Fibroblast of pulmonary artery (primary cell): ENCODE results near the gene MAP3K13.
"Not testable (repeated sequence)": the region's sequence is repeated elsewhere in the genome, so short reads cannot be mapped to it uniquely, and the experiment has no call there.

Experiments used
- DNase-seq: peaks from one replicate; pipeline ENCODE4 v3.0.0-alpha.2; 2010; ENCODE audit warnings: low read depth
- H3K4me3 ChIP-seq: replicated peaks from 2 replicates; pipeline ENCODE4 v1.5.1; 2011; ENCODE audit warnings: low read depth, mild to moderate bottlenecking, control low read depth, low read length, moderate library complexity
- TF ChIP-seq, protein P1 (sequence below): IDR thresholded peaks from 2 replicates; pipeline ENCODE4 v1.5.1; 2011; ENCODE audit warnings: mild to moderate bottlenecking, control low read depth, low read length, inconsistent platforms; ENCODE audit errors: missing control alignments

Gene MAP3K13

DNA sequence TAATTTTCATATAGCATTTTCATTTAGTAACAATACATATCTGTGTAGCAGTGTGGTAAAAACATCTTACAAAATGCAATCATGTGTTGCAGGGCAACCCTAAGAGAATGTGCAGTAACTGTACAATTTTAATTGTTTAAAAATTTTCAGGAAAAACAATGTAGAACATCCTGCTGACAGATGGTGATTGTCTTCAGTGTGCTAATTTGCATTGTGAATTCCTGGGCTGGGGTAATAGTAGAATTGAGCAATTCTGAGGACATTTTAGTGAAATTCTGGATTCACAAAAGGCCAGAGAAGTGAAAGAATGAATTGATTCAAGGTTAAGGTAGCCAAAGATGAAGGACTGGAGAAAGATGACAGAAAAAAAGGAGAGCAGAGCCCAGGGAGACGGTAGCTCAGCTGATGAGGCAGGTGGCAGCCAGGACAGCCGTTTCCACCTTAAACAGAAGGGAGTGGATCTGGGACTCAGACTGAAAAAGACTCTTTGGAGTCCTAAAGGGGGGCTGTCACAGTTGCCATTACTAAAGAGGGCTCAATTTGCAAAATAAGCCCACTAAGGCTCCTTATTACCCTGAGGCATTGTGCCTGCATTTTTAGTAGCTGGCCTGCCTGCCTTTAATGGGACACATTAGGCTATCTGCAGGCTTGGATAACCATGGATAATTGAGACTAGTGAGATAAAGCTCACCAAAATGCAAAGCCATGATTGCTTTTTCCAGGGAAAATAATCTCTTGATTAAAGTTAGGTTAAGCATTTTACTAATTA, 8.6 kb downstream of the MAP3K13 start:
- no peak overlapping the region for H3K4me3 ChIP-seq
- TF ChIP-seq, protein P1, sequence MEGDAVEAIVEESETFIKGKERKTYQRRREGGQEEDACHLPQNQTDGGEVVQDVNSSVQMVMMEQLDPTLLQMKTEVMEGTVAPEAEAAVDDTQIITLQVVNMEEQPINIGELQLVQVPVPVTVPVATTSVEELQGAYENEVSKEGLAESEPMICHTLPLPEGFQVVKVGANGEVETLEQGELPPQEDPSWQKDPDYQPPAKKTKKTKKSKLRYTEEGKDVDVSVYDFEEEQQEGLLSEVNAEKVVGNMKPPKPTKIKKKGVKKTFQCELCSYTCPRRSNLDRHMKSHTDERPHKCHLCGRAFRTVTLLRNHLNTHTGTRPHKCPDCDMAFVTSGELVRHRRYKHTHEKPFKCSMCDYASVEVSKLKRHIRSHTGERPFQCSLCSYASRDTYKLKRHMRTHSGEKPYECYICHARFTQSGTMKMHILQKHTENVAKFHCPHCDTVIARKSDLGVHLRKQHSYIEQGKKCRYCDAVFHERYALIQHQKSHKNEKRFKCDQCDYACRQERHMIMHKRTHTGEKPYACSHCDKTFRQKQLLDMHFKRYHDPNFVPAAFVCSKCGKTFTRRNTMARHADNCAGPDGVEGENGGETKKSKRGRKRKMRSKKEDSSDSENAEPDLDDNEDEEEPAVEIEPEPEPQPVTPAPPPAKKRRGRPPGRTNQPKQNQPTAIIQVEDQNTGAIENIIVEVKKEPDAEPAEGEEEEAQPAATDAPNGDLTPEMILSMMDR: no peak
- DNase-seq: peak; percentile 20

DNA sequence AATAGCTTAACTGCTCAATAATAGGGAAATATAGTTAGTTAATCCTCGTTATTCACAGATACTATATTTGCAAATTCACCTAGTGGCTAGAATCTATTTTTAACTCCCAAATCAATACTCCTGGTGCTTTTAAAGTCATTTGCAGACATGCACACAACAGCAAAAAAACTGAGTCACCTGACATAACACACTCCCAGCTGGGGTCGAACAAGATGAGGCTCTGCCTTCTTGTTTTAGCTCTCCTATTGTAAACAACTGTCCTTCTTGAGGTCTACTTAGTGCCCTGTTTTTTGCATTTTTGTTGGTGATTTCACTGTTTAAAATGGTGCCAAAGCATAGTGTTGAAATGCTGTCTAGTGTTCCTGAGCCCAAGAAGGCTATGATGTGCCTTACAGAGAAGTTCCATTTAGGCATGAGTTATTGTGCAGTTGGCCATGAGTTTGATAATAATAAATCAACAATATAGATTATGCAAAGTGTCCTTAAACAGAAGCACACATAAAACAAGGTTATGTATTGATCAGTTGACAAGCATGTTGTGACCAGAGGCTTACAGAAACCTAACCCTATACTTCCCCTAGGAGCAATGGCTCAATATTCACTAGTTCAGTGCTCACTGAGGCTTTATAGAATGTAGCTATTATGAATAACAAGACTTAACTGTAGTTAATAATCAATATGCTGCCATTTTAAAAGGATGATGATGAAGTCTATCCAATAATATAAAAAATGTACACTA, 18.6 kb downstream of the MAP3K13 start:
- no peak overlapping the region for H3K4me3 ChIP-seq
- TF ChIP-seq, protein P1: no peak
- no peak for DNase-seq

- no peak overlapping the region for H3K4me3 ChIP-seq
- DNase-seq: no peak
- TF ChIP-seq, protein P1: no peak
Measured at GRCh38 chr3:185382154-185382553, 19.2 kb downstream of the MAP3K13 start.

DNA sequence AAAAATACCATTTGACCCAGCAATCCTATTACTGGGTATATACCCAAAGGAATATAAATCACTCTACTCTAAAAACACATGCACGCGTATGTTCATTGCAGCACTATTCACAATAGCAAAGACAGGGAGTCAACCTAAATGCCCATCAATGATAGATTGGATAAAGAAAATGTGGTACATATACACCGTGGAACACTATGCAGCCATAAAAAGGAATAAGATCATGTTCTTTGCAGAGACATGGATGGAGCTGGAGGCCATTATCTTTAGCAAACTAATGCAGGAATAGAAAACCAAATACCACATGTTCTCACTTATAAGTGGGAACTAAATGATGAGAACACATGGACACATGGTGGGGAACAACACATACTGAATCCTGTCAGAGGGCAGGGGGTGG, 23.6 kb downstream of the MAP3K13 start:
- not testable (repeated sequence) for H3K4me3 ChIP-seq, DNase-seq

DNA sequence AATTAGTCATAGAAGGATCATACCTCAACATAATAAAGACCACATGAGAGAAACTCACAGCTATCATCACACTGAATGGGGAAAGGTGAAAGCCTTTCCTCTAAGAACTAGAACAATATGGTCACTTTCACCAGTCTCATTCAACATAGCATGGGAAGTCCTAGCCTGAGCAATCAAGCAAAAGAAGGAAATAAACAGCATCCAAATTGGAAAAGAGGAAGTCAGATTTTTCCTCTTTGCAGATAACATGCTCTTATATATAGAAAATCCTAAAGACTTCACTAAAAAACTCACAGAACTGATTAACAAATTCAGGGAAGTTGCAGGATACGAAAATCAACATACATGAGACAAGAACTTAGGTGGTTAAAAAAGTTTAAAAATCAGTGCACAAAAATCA, 24.7 kb downstream of the MAP3K13 start:
- H3K4me3 ChIP-seq: no peak overlapping the region
- no peak for DNase-seq
- TF ChIP-seq, protein P1: no peak

GRCh38 chr3:185393055-185393454, 30.1 kb downstream of the MAP3K13 start:
- DNase-seq: no peak
- no peak overlapping the region for H3K4me3 ChIP-seq
- TF ChIP-seq, protein P1: no peak

DNA sequence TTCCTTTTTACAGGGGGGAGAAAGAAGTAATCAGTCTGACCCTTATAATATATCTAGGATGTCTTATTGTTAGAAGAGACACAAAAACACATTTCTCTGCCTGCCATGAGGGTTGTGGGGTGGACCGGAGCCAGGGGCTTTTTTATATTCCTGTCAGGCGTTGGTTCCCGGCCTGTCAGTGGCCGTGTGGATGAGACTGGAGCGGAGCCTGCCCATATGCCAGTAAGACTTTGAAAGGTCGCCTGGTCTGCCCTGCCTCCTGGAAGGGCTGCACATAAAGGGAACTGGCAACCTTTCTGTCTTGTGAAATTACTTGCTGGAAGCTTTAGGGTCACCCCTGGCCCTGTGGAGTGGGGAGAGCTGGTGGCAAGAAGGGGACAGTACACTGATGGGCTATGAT, 34.7 kb downstream of the MAP3K13 start:
- H3K4me3 ChIP-seq: no peak overlapping the region

More for the DNA sequence above, 34.7 kb downstream of the MAP3K13 start:
- no peak for DNase-seq
- TF ChIP-seq, protein P1: no peak
